Measurements from ENCODE around the gene ADGRB2.

DNA sequence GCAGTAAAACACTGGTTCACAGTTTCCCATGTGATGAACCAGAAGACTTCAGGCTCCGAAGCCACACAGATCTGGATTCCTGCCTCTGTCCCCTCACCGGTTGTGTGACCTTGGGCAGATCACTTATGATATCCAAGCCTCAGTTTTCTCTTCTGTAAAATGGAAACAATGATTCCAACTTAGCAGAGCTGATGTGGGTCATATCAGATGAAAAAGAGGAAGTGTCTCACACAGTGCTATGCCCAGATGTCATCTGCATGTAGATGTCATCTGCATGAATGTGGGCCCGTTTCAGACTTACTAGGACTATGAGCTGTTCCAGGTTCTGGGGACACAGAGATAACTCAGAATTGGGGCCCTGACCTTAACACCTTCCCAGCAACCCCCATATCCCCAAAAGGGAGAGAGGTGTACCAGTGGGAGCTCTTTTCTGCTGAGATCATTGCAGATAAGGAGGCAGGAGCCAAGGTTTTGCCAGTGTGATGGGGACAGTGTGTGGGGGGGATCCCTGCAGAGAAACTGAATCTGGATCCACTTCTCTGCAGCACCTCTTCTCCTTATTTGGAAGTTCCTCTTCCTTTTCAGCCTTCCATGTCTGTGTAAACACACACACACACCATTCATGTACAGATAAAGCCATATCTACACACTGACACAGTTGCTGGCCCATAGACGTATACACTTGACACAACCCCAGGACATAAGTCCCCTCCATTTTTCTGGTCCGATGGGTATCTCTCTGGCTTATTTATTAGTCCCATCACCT, 5.0 kb upstream of the ADGRB2 start:
- TF ChIP-seq POLR2A (IDR thresholded peaks at IDR 0.05; ENCODE audit: low read depth, low read length) (no peak), TAF1 (IDR thresholded peaks at IDR 0.05; ENCODE audit: borderline replicate concordance, low read depth, low read length) (no peak)

Measured in GM12892 (cell line).